Liver (tissue), 9 donors: Measurements from ENCODE around the gene ZNF879. TPM values are rescaled to one million over a fixed set of nuclear protein-coding genes. Genes with fewer than 3 reads are reported as not detected.
A peak's percentile ranks its signal among the peaks of the same experiment; 100 is the strongest.

ENCODE experiments used
- DNase-seq: peaks from one replicate; pipeline ENCODE4 v3.0.0-alpha.2; 2017; ENCODE audit warnings: low spot score
- H3K27ac ChIP-seq, 2 donors: one replicate each; pipeline ENCODE4 v1.7.0; 2013; ENCODE audit warnings: inconsistent platforms in 2 of 2, low read length in 2 of 2, control low read depth in 1 of 2, low read depth in 1 of 2, mild to moderate bottlenecking in 1 of 2
- H3K27me3 ChIP-seq, 4 donors: one replicate each; pipeline versions ENCODE4 v1.6.1 to v1.7.0; 2013; ENCODE audit warnings: low read length in 3 of 4, inconsistent platforms in 1 of 4, mild to moderate bottlenecking in 1 of 4, moderate library complexity in 1 of 4; ENCODE audit not compliant: control insufficient read depth in 4 of 4, insufficient read depth in 4 of 4
- H3K36me3 ChIP-seq, 4 donors: one replicate each; pipeline versions ENCODE4 v1.6.1 to v1.7.0; 2013; ENCODE audit warnings: low read length in 3 of 4, mild to moderate bottlenecking in 3 of 4, low read depth in 1 of 4, moderate library complexity in 1 of 4; ENCODE audit not compliant: control insufficient read depth in 4 of 4, insufficient read depth in 3 of 4
- H3K4me1 ChIP-seq, 4 donors: one replicate each; pipeline versions ENCODE4 v1.6.1 to v1.7.0; 2013; ENCODE audit warnings: low read length in 3 of 4, mild to moderate bottlenecking in 3 of 4, moderate library complexity in 1 of 4; ENCODE audit not compliant: control insufficient read depth in 4 of 4, insufficient read depth in 4 of 4
- H3K4me3 ChIP-seq, 3 donors: one replicate each; pipeline versions ENCODE4 v1.6.1 to v1.7.0; 2013; ENCODE audit warnings: low read length in 3 of 3, control low read depth in 1 of 3, low read depth in 1 of 3, mild to moderate bottlenecking in 1 of 3
- H3K9ac ChIP-seq, 2 donors: one replicate each; pipeline ENCODE4 v1.7.0; 2013; ENCODE audit warnings: low read length in 2 of 2, mild to moderate bottlenecking in 2 of 2, moderate library complexity in 2 of 2, control low read depth in 1 of 2, low read depth in 1 of 2
- H3K9me3 ChIP-seq, 4 donors: one replicate each; pipeline versions ENCODE4 v1.6.1 to v1.7.0; 2013; ENCODE audit warnings: low read length in 3 of 4; ENCODE audit not compliant: control insufficient read depth in 4 of 4
- CTCF ChIP-seq: fragments of 150-350 bp; IDR thresholded peaks from 2 replicates; pipeline ENCODE4 v1.5.1; 2017; ENCODE audit warnings: improper control_type of control experiment, low read depth, low read length; ENCODE audit not compliant: missing input control
- FOXA1 ChIP-seq: IDR thresholded peaks from 2 replicates; pipeline ENCODE4 v1.6.1; 2016; ENCODE audit warnings: antibody characterized with exemption
- FOXA2 ChIP-seq: IDR thresholded peaks from 2 replicates; pipeline ENCODE4 v1.6.1; 2016; ENCODE audit warnings: antibody characterized with exemption
- GABPA ChIP-seq, 2 donors: IDR thresholded peaks in 1 of 2; conservative IDR thresholded peaks in 1 of 2; 2 replicates each; pipeline ENCODE4 v1.6.1; 2016; ENCODE audit warnings: antibody characterized with exemption in 2 of 2, mild to moderate bottlenecking in 1 of 2, moderate library complexity in 1 of 2
- HNF4A ChIP-seq, 2 donors: conservative IDR thresholded peaks; 2 replicates each; pipeline ENCODE4 v1.6.1; 2016; ENCODE audit warnings: antibody characterized with exemption in 2 of 2, mild to moderate bottlenecking in 2 of 2
- HNF4G ChIP-seq: IDR thresholded peaks from 2 replicates; pipeline ENCODE4 v1.6.1; 2016; ENCODE audit warnings: antibody characterized with exemption
- JUND ChIP-seq, 2 donors: IDR thresholded peaks; 2 replicates each; pipeline ENCODE4 v1.6.1; 2016; ENCODE audit warnings: antibody characterized with exemption in 2 of 2
- MAX ChIP-seq: IDR thresholded peaks from 2 replicates; pipeline ENCODE4 v1.6.1; 2016; ENCODE audit warnings: antibody characterized with exemption
- NR2F2 ChIP-seq: IDR thresholded peaks from 2 replicates; pipeline ENCODE4 v1.6.1; 2016; ENCODE audit warnings: antibody characterized with exemption
- RAD21 ChIP-seq, 2 donors: IDR thresholded peaks; 2 replicates each; pipeline ENCODE4 v1.6.1; 2016; ENCODE audit warnings: antibody characterized with exemption in 2 of 2, mild to moderate bottlenecking in 2 of 2
- REST ChIP-seq: IDR thresholded peaks from 2 replicates; pipeline ENCODE4 v1.6.1; 2016; ENCODE audit warnings: antibody characterized with exemption, mild to moderate bottlenecking
- RXRA ChIP-seq, 2 donors: IDR thresholded peaks; 2 replicates each; pipeline ENCODE4 v1.6.1; 2017 to 2018; ENCODE audit warnings: antibody characterized with exemption in 2 of 2, mild to moderate bottlenecking in 1 of 2
- TAF1 ChIP-seq: conservative IDR thresholded peaks from 2 replicates; pipeline ENCODE4 v1.6.1; 2016; ENCODE audit warnings: antibody characterized with exemption, mild to moderate bottlenecking
- YY1 ChIP-seq: IDR thresholded peaks from 2 replicates; pipeline ENCODE4 v1.6.1; 2016; ENCODE audit warnings: antibody characterized with exemption, mild to moderate bottlenecking
- WGBS: extraction: QIAGEN DNeasy Blood & Tissue Kit; methylation state at CpG from one replicate; pipeline ENCODE4 v1.1.7; 2013; 5-methylcytosine and 5-hydroxymethylcytosine counted together
- polyA plus RNA-seq, 2 donors: library from polyadenylated mRNA; stranded (reverse) in 1 of 2; unstranded in 1 of 2; fragments of 200-250 nt in 1 of 2; fragments of >200 nt in 1 of 2; fragmentation: Nextera tagmentation in 1 of 2; extraction: Ambion mirVana in 1 of 2; gene quantifications; one replicate each; pipeline versions ENCODE4 v1.2.1 to v1.2.3, GENCODE V29; 2013 to 2015
- total RNA-seq, 2 donors: library from RNA; depleted of rRNA; stranded (reverse); fragments of >200 nt; gene quantifications; one replicate each; pipeline ENCODE4 v1.2.3, GENCODE V29; 2014
- donor health status: healthy.
- donor health status: healthy.
- donor health status: healthy.
- donor health status: healthy.
- donor health status: healthy.

ZNF879 gene
- total and polyA plus RNA-seq, 4 donors: 0.48 to 2.4 (median 1.5) TPM

GRCh38 chr5:179079165-179079987 is 55.8 kb downstream of the ZNF879 start:
- WGBS: 97% methylated on average over 11 of the region's 11 CpGs
- H3K36me3 ChIP-seq: peaks cover 7 to 61% (median 46%) of the 10 kb centered on the region in 4 donors
- H3K4me3 ChIP-seq: peak overlapping the region in 2 of 3 donors; percentile 62 to 63
- no peak overlapping the region for H3K27ac ChIP-seq
- H3K4me1 ChIP-seq: no peaks in the 10 kb centered on the region
- H3K9me3 ChIP-seq: peaks cover 52 to 92% (median 79%) of the 10 kb centered on the region in 4 donors
- DNase-seq: no peak
- H3K9ac ChIP-seq: no peak overlapping the region
- TF ChIP-seq JUND (IDR thresholded peaks at IDR 0.05): no peak
- no peak for TF ChIP-seq FOXA2
- no peak for TF ChIP-seq TAF1
- H3K27me3 ChIP-seq: no peaks in the 10 kb centered on the region

- Histone ChIP-seq H3K4me1 (no peaks in the 10 kb centered on the region), H3K27me3 (no peaks in the 10 kb centered on the region), H3K9ac (no peak overlapping the region), H3K4me3 (peak overlapping the region in 1 of 3 donors; percentile 44), H3K36me3 (peaks cover 7 to 53% (median 45%) of the 10 kb centered on the region in 4 donors), H3K27ac (no peak overlapping the region), H3K9me3 (peaks cover 56 to 96% (median 78%) of the 10 kb centered on the region in 4 donors)
- no peak for DNase-seq
- TF ChIP-seq FOXA2 (no peak), NR2F2 (no peak), GABPA (IDR thresholded peaks at IDR 0.05 in 1 of 2, conservative IDR thresholded peaks at IDR 0.05 in 1 of 2) (no peak), HNF4A (conservative IDR thresholded peaks at IDR 0.05) (no peak), MAX (no peak), CTCF (no peak), FOXA1 (no peak), YY1 (no peak), HNF4G (no peak), RAD21 (IDR thresholded peaks at IDR 0.05) (no peak), REST (no peak), RXRA (IDR thresholded peaks at IDR 0.05) (no peak)
- 96% methylated on average over 4 of the region's 4 CpGs for whole genome bisulfite sequencing
Observed at GRCh38 chr5:179080724-179081123, 57.1 kb downstream of the ZNF879 start.

Other genes with a start within 250 kb of the ZNF879 start
- gene ZNF354B, start 163.9 kb upstream of the ZNF879 start, total RNA-seq: 1 to 10 TPM; 3.6 to 8.3 TPM
- 1 to 10 TPM; 1.9 to 4.3 TPM for gene ZNF354B, start 163.9 kb upstream of the ZNF879 start, polyA plus RNA-seq
- under 1 TPM; 0.50 to 0.56 TPM for gene ZFP2, start 127.9 kb upstream of the ZNF879 start, total RNA-seq
- under 1 TPM; 0.22 to 0.47 TPM for gene ZFP2, start 127.9 kb upstream of the ZNF879 start, polyA plus RNA-seq
- under 1 TPM; 0.33 to 0.50 TPM for gene ZNF454, start 82.6 kb upstream of the ZNF879 start, total RNA-seq
- gene ZNF454, start 82.6 kb upstream of the ZNF879 start, polyA plus RNA-seq: under 1 TPM; 0.09 to 0.21 TPM
- gene GRM6, start 28.5 kb upstream of the ZNF879 start, total RNA-seq: under 1 TPM in 1 of 2 donors, not detected in 1; 0.23 TPM
- not detected for gene GRM6, start 28.5 kb upstream of the ZNF879 start, polyA plus RNA-seq
- 1 to 10 TPM; 2.7 to 2.8 TPM for gene ZNF354C, start 36.6 kb downstream of the ZNF879 start, total RNA-seq
- under 1 TPM; 0.49 to 0.51 TPM for gene ZNF354C, start 36.6 kb downstream of the ZNF879 start, polyA plus RNA-seq